GM19193 (cell line): Measurements from ENCODE around the gene CSNK1G2.

ENCODE experiments used
- POLR2A ChIP-seq: IDR thresholded peaks from 4 replicates; pipeline ENCODE4 v1.6.1; 2011; ENCODE audit not compliant: insufficient read depth, insufficient read length; ENCODE audit errors: extremely low read depth

Gene CSNK1G2

DNA sequence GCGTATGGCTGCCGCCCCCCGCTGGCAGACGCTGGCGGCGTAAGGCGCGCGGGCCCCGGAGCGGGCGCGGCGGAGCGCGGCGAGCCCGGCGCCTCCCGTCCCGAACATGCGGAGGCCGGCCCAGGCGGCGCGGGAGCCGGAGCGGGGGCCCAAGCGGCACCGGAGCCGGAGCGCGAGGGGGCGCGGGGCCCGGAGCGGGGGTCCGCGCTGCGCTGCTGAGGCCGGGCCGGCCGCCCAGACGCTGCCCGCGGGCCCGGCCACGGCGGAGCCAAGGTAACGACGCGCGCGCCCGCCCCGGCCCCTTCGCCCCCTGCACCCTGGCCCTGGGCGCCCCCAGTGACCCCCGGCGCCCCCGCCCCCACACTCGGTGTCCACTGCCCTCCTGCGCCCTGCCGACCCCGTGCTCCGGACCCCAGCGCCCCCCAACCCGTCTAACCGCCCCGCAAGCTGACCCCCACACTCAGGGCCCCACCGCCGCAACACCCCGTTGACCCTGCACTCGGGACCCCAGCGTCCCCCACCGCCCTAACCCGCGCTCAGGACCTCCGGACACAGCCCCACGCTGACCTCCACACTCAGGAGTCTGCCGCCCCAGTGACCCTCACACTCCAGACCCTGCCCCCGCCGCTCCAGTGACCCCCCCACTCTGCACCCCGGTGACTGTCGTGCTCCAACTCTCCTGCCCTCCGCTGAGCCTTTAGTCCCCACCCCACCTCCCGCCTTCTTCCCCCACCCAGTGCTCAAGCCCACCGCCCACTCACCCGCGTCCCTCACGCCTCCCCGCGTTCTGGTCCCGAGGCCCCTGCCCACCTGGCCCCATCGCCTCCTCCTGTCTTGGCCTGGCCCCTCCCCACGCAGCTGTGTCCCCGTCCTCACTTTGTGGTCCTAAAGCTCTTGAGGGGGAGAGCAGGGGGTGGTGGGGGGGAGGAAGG is at the start of gene CSNK1G2:
CSNK1G2 (plus strand) TSS at position 27 of the 932 bp plus-strand sequence. CDS start 28,601 bp downstream, outside the sequence.
- peak; percentile 35 for TF ChIP-seq POLR2A

DNA sequence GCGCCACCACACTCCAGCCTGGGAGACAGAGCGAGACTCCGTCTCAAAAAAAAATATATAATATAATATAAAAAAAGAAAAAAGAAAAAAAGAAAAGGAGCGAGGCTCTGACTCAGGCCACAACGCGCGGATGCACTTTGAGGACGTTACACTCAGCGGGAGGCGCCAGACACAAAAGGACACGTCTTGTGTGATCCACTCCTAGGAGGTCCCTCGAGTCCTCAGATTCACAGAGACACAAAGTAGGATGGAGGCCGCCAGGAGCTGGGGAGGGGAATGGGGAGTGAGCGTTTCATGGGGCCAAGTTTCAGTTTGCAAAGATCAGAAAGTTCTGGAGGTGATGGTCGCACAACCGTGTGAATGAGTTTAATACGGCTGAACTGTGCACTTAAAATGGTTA is 47.2 kb upstream of the CSNK1G2 start:
- TF ChIP-seq POLR2A: no peak

DNA sequence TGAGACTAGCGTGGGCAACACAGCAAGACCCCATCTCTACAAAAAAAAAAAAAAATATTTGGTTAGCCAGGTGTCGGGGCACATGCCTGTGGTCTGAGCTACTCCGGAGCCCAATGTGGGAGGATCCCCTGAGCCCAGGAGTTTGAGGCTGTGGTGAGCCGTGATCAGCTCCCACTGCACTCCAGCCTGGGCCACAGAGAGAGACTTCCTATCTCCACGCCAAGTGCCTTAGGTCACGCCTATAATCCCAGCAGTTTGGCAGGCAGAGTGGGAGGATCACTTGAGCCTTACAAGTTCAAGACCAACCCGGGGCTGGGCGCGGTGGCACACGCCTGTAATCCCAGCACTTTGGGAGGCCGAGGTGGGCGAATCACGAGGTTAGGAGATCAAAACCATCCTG is 44.5 kb upstream of the CSNK1G2 start:
- no peak for TF ChIP-seq POLR2A

DNA sequence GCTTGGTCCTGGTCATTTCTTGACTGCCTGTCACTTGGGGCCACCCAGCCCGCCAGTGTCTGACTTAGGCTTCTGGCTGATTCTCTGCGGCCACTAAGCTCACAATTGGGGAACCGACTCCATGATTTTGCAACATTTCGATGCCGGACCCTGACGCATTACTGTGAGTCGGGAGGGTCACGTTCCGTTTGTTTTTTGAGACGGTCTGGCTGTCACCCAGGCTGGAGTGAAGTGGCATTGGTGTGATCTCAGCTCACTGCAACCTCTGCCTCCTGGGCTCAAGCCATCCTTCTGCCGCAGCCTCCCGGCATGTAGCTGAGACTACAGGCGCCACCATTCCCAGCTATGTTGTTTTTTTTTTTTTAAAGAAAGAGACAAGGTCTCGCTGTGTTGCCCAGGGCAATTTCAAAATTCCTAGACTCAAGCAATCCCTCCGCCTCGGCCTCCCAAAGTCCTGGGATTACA is 39.0 kb upstream of the CSNK1G2 start:
- TF ChIP-seq POLR2A: no peak

- TF ChIP-seq POLR2A: no peak
Observed at GRCh38 chr19:1902923-1903322, 38.0 kb upstream of the CSNK1G2 start.

- TF ChIP-seq POLR2A: no peak
Observed at GRCh38 chr19:1904860-1905109, 36.2 kb upstream of the CSNK1G2 start.

DNA sequence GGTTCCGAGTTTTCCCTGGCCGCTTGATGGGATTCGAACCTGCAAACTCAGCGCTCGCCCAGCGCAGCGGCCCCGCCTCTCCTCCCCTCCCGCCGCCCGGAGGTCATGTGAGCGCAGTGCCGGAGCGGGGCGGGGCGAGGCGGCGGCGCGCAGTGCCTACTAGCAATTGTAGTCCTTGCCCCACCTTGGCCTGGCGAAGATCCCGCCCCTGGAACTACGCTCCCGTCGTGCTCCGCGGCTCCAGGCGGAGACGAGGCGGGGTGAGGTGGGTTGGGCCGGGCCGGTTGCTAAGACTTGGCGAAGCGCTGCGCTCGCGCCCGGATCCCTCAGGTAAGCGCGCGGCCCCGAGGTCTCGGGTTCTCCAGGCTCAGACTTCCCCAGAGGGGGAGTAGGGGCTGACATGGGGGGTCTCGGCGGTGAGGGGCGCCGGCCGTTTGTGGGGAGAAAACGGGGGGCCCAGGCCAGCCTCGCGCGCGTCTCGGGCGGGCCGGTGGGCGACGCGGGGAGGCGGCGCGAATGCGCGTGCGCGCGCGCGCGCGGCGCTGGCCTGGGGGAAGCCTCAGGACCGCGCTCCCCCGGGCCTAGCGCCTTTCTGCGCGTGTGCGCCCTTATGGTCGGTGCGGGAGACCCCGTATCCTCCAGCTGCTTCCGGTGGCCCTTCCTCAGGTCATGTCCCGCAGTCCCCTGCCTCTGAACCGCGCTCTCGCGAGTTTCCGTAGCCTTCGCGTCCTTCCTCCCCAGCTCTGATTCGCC is 35.7 kb upstream of the CSNK1G2 start, which contains the start of the genes ADAT3 and SCAMP4:
ADAT3 (plus strand) TSS at position 290 of the 753 bp plus-strand sequence. CDS start 6,649 bp downstream, outside the sequence.
SCAMP4 (plus strand) TSS at position 290 of the 753 bp plus-strand sequence. CDS start 9,621 bp downstream, outside the sequence.
- TF ChIP-seq POLR2A: peak; percentile 63

- TF ChIP-seq POLR2A: no peak
Observed at GRCh38 chr19:1905863-1906375, 35.1 kb upstream of the CSNK1G2 start.

DNA sequence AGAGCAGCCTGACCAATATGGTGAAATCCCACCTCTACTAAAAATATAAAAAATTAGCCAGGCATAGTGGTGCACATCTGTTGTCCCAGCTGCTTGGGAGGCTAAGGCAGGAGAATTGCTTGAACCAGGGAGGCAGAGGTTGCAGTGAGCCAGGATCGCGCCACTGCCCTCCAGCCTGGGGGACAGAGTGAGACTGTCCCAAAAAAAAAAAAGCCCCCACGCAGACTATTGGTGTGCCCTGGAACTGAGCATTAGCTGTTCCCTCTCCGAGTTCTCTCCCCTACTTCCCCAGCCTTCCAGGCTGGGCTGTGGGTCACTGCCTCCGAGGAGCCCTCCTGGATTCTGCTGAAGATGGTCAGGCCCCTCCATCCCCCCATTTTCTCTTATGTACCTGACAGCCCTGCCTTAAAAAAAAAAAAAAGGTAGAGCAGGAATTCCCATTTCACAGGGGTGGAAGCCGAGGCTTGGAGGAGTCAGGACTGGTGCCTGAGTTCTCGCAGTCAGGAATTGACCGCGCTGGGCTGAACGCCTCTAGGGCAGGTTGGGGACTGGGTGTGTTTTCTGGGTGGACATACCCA is 33.9 kb upstream of the CSNK1G2 start:
- TF ChIP-seq POLR2A: no peak

- peak; percentile 39 for TF ChIP-seq POLR2A
Observed at GRCh38 chr19:1907563-1908363, 33.2 kb upstream of the CSNK1G2 start.

DNA sequence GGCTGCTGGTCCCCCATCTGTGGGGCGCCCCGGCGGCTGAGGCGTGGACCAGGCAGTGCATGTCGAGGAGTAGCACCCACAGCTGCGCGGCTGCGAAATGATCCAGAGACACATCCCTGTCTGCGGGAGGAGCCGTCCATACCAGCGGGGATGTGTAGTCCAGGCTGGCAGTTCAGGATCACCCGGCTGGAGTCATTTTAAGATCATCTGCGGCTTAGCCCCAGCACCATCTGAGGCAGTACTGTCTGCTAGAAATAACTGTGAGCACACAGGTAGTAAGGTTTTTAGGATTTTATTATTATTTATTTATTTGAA is 32.7 kb upstream of the CSNK1G2 start:
- no peak for TF ChIP-seq POLR2A

- no peak for TF ChIP-seq POLR2A
Observed at GRCh38 chr19:1909761-1910080, 31.3 kb upstream of the CSNK1G2 start.

DNA sequence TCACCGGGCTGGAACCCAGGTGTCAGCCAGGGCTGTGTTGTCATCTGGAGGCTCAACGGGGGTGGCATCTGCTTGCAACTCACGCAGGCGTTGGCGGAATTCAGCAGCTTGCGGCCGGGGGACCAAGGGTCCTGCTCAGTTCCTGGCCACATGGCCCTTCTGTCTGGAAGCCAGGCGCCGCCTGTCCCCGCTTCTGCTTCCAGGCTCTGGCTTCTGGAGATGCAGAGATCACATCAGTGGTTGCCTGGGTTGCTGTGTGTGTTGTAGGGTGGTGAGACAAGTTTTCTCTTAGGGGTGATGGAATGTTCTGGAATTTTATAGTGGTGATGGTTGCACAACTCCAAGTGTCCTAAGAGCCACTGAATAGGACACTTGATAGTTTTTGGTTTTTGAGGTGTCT is 30.8 kb upstream of the CSNK1G2 start:
- no peak for TF ChIP-seq POLR2A

GRCh38 chr19:1911098-1911497 is 29.9 kb upstream of the CSNK1G2 start:
- no peak for TF ChIP-seq POLR2A

DNA sequence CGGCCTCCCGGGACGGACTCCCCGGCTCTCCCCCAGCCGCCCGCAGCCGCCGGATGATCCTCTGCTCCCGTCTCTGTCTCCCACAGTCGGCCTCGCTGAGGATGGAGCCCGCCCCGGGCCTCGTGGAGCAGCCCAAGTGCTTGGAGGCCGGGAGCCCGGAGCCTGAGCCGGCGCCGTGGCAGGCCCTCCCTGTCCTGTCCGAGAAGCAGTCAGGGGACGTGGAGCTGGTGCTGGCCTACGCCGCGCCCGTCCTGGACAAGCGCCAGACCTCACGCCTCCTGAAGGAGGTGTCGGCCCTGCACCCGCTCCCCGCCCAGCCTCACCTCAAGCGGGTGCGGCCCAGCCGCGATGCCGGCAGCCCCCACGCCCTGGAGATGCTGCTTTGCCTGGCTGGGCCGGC is 29.0 kb upstream of the CSNK1G2 start:
- no peak for TF ChIP-seq POLR2A

GRCh38 chr19:1912760-1913505 is 28.0 kb upstream of the CSNK1G2 start:
- no peak for TF ChIP-seq POLR2A
